BE2C (cell line): ENCODE measurements around the gene DNMT3A.

Experiments
- DNase-seq: peaks from one replicate; pipeline ENCODE4 v3.0.0-alpha.2; 2020
- H3K27me3 ChIP-seq: fragments of 250-450 bp; sonication (Bioruptor Pico); 2 replicates; pipeline ENCODE4 v1.5.1; 2020; ENCODE audit warnings: mild to moderate bottlenecking
- H3K36me3 ChIP-seq: fragments of 250-450 bp; sonication (Bioruptor Pico); 2 replicates; pipeline ENCODE4 v1.5.1; 2020; ENCODE audit warnings: mild to moderate bottlenecking
- H3K4me1 ChIP-seq: fragments of 250-450 bp; sonication (Bioruptor Pico); 2 replicates; pipeline ENCODE4 v1.5.1; 2020
- H3K4me3 ChIP-seq: 2 replicates; pipeline ENCODE4 v1.5.1; 2011; ENCODE audit warnings: low read depth, low read length
- H3K9me3 ChIP-seq: fragments of 250-450 bp; sonication (Bioruptor Pico); 2 replicates; pipeline ENCODE4 v1.5.1; 2020
- TF ChIP-seq, protein P1 (sequence below): IDR thresholded peaks from 2 replicates; pipeline ENCODE4 v1.5.1; 2012; ENCODE audit warnings: mild to moderate bottlenecking, low read depth, low read length

Gene DNMT3A

DNA sequence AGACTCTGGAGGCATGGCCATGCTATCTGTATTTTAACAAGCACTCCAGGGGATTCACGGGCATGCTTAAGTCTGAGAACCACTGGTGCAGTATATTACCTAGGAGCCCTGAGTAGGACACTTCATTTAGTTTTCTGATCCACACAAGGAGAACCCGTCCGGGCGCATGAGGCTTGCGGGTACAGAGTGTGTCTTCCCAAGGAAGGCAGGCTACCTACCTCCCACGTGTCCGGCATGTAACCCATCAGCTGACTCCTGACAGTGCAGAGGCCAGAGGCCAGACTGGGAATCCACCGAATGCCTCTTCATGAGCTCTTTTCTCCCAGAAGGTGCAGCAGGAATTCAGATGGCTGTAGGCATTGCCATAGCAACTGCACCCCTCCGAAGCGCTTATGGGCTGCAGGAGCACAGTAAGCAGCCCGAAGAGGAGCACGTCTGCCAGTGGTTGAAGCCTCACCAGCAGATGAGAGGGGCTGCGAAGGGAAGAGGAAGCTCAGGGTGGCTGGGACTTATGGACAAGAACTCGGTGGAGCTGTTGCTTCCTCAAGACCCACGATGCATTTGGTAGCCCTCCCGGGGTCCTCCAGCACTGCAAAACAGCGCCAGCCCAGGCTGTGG is 33.8 kb upstream of the DNMT3A start:
- H3K36me3 ChIP-seq = no peaks in the 10 kb centered on the region
- H3K4me3 ChIP-seq = no peak overlapping the region
- H3K27me3 ChIP-seq = no peaks in the 10 kb centered on the region
- TF ChIP-seq, protein P1, sequence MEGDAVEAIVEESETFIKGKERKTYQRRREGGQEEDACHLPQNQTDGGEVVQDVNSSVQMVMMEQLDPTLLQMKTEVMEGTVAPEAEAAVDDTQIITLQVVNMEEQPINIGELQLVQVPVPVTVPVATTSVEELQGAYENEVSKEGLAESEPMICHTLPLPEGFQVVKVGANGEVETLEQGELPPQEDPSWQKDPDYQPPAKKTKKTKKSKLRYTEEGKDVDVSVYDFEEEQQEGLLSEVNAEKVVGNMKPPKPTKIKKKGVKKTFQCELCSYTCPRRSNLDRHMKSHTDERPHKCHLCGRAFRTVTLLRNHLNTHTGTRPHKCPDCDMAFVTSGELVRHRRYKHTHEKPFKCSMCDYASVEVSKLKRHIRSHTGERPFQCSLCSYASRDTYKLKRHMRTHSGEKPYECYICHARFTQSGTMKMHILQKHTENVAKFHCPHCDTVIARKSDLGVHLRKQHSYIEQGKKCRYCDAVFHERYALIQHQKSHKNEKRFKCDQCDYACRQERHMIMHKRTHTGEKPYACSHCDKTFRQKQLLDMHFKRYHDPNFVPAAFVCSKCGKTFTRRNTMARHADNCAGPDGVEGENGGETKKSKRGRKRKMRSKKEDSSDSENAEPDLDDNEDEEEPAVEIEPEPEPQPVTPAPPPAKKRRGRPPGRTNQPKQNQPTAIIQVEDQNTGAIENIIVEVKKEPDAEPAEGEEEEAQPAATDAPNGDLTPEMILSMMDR = no peak
- H3K9me3 ChIP-seq = no peaks in the 10 kb centered on the region
- DNase-seq = no peak
- peaks cover 4% of the 10 kb centered on the region for H3K4me1 ChIP-seq

GRCh38 chr2:25374827-25375226 is 33.1 kb upstream of the DNMT3A start:
- Histone ChIP-seq H3K9me3 (no peaks in the 10 kb centered on the region), H3K4me1 (peaks cover 4% of the 10 kb centered on the region), H3K4me3 (no peak overlapping the region), H3K36me3 (no peaks in the 10 kb centered on the region), H3K27me3 (no peaks in the 10 kb centered on the region)
- DNase-seq = no peak
- TF ChIP-seq, protein P1 = no peak

- no peak for DNase-seq
- no peaks in the 10 kb centered on the region for H3K36me3 ChIP-seq
Observed at GRCh38 chr2:25374411-25374810, 32.7 kb upstream of the DNMT3A start.

GRCh38 chr2:25373269-25373981 is 31.7 kb upstream of the DNMT3A start:
- H3K4me1 ChIP-seq = peaks cover 4% of the 10 kb centered on the region
- DNase-seq = no peak
- H3K4me3 ChIP-seq = no peak overlapping the region
- H3K36me3 ChIP-seq = no peaks in the 10 kb centered on the region
- H3K27me3 ChIP-seq = no peaks in the 10 kb centered on the region
- TF ChIP-seq, protein P1 = no peak
- H3K9me3 ChIP-seq = no peaks in the 10 kb centered on the region

More at GRCh38 chr2:25374411-25374810, 32.7 kb upstream of the DNMT3A start:
- H3K4me3 ChIP-seq = no peak overlapping the region
- H3K9me3 ChIP-seq = no peaks in the 10 kb centered on the region
- no peaks in the 10 kb centered on the region for H3K27me3 ChIP-seq
- TF ChIP-seq, protein P1 = no peak
- H3K4me1 ChIP-seq = peaks cover 4% of the 10 kb centered on the region

DNA sequence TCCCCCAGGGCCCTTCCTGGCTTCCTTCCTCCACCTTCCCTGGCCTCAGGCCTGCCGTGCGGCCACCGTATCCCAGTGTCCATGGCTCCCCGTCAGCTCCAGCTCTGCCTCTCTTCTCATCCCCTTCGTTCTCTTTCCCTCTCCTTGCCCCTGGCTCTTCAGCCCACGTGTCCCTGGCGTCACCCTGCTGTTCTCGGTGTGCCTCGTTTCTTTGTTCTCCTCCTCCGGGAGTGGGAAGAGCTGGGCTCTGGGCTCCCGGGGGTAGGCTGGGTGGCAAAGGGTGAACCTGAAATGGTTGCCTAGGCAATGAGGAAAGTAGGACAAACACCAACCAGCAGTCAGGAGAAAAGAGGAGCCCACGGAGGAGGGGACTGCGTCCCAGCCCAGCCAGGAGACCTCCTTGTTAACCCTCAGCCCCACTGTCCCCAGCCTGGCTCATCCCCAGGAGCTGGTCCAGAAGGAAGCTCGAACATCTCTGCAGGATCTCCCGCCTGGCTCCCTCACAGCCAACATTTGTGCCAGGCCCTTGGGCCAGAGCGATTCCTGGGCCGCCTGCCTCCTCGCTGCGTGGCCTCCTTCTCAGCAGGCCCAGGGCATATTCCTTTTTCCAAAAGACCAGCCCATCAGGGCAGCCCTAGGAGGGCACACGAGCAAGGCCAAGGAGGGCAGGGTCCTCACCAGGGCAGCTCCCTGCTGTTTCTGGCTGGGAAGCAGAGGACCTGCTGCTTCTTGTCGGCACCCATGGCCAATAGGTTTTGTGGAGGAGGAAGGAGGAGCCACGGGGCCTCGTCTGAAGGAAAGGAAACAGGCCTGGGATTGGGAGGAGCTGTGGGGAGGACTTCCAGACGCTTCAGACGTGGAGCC is 30.9 kb upstream of the DNMT3A start:
- Histone ChIP-seq H3K27me3 (no peaks in the 10 kb centered on the region), H3K4me1 (peaks cover 4% of the 10 kb centered on the region), H3K4me3 (no peak overlapping the region), H3K36me3 (no peaks in the 10 kb centered on the region), H3K9me3 (no peaks in the 10 kb centered on the region)
- no peak for DNase-seq
- TF ChIP-seq, protein P1 = no peak
